ENCODE measurements around the gene KCNG2. TPM values are rescaled to one million over a fixed set of nuclear protein-coding genes. Genes with fewer than 3 reads are reported as not detected.

Gene KCNG2
- total RNA-seq, 1 donor: under 0.01 TPM

DNA sequence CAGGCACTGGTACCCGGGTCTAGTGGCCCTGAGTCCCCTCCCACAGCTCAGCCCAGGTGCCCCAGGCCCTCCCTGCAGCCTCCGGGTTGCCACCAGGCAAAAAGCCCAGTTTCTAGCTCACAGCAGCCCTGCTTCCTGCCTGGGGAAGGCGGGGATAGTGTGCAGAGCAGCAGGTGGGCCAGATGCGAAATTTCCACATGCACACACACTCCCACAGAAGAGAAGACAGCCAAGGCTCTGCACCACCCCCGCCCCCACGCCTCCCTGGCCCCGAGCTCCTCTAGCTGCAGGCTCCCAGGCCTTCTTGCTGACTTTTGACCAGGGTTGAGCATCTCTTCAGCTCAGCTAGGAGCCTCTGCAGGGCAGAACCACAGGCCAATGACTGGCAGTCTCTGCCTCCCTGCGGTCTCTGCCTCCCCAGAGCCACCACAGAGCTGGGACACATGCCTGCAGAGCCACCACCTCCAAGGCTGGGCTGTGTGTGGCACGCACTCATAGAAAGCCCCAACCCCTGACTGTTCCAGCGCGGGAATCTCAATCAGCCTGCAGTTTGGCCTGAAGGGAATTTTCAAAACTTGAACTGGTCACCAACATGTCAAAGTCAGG lies 146.5 kb downstream of the KCNG2 start:
- no peak overlapping the region for H3K4me3 ChIP-seq (ENCODE audit: low read depth, low read length)
- TF ChIP-seq, protein P1, sequence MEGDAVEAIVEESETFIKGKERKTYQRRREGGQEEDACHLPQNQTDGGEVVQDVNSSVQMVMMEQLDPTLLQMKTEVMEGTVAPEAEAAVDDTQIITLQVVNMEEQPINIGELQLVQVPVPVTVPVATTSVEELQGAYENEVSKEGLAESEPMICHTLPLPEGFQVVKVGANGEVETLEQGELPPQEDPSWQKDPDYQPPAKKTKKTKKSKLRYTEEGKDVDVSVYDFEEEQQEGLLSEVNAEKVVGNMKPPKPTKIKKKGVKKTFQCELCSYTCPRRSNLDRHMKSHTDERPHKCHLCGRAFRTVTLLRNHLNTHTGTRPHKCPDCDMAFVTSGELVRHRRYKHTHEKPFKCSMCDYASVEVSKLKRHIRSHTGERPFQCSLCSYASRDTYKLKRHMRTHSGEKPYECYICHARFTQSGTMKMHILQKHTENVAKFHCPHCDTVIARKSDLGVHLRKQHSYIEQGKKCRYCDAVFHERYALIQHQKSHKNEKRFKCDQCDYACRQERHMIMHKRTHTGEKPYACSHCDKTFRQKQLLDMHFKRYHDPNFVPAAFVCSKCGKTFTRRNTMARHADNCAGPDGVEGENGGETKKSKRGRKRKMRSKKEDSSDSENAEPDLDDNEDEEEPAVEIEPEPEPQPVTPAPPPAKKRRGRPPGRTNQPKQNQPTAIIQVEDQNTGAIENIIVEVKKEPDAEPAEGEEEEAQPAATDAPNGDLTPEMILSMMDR (IDR thresholded peaks at IDR 0.05; ENCODE audit: insufficient read depth, low read depth, low read length): no peak
- no peak for DNase-seq (ENCODE audit: low read depth)

DNA sequence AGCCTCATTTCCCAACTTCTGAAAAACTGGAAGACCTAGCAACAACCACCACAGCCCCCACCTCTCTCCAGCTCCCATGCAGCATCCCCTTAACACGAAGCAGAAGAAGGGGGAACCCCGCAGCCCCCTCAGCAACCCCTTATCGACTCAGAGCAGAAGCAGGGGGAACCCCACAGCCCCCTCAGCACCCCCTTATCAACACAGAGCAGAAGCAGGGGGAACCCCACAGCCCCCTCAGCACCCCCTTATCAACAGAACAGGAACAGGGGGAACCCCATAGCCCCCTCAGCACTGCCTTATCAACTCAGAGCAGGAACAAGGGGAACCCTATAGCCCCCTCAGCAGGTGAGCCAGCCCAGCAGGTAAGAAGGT lies 147.0 kb downstream of the KCNG2 start:
- no peak overlapping the region for H3K4me3 ChIP-seq (ENCODE audit: low read depth, low read length)
- TF ChIP-seq, protein P1 (IDR thresholded peaks at IDR 0.05; ENCODE audit: insufficient read depth, low read depth, low read length): no peak
- no peak for DNase-seq (ENCODE audit: low read depth)

- DNase-seq (ENCODE audit: low read depth): no peak
- no peak overlapping the region for H3K4me3 ChIP-seq (ENCODE audit: low read depth, low read length)
- TF ChIP-seq, protein P1 (IDR thresholded peaks at IDR 0.05; ENCODE audit: insufficient read depth, low read depth, low read length): no peak
Observed at GRCh38 chr18:79945118-79946042, 147.6 kb downstream of the KCNG2 start.

GRCh38 chr18:79947054-79947755 lies 149.5 kb downstream of the KCNG2 start:
- DNase-seq (ENCODE audit: low read depth): no peak
- H3K4me3 ChIP-seq (ENCODE audit: low read depth, low read length): no peak overlapping the region
- TF ChIP-seq, protein P1 (IDR thresholded peaks at IDR 0.05; ENCODE audit: insufficient read depth, low read depth, low read length): no peak

GRCh38 chr18:79947881-79948610 lies 150.3 kb downstream of the KCNG2 start:
- no peak overlapping the region for H3K4me3 ChIP-seq (ENCODE audit: low read depth, low read length)
- TF ChIP-seq, protein P1 (IDR thresholded peaks at IDR 0.05; ENCODE audit: insufficient read depth, low read depth, low read length): no peak
- DNase-seq (ENCODE audit: low read depth): no peak

DNA sequence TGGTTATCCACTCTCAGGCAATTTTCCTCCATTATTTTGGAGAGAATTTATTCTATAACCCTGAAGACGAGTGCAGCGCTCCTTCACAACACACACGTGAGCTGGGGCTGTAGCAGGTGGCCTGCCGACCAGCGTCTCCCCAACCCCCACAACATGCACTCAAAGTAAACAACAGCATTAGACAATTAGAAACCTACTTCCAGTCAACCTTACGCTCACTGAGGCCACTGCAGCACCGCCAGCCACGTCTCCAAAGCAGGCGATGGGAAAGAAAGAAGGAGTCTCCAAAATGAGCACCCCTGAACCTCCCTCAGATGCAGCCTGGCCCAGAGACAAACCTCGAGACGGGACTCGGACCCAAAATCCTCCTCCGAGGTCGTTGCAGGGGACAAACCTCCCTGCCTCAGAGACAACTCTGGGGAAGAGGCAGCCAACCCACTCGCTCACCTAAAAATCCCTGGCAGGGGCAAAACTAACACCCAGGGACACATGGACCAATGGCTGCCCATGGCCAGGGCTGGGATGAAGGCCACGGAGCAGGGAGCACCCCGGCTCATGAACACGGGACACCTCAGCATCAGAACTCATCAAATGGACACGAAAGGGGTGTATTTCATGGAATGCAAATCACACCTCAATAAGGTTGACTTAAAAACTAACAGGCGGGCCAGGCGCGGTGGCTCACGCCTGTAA lies 151.1 kb downstream of the KCNG2 start:
- no peak for DNase-seq (ENCODE audit: low read depth)
- no peak overlapping the region for H3K4me3 ChIP-seq (ENCODE audit: low read depth, low read length)
- TF ChIP-seq, protein P1 (IDR thresholded peaks at IDR 0.05; ENCODE audit: insufficient read depth, low read depth, low read length): no peak

Data from fibroblast of villous mesenchyme (primary cell).